Neural cell (in vitro differentiated cells): ENCODE measurements around the gene NTPCR. TPM values are rescaled to one million over a fixed set of nuclear protein-coding genes. Genes with fewer than 3 reads are reported as not detected.

Source experiments
- H2AFZ ChIP-seq: fragments of 200-600, 300-800 bp; sonication (generic), shearing (Covaris generic); 2 replicates; pipeline ENCODE4 v1.6.0; 2014; ENCODE audit warnings: low read depth, mild to moderate bottlenecking, antibody characterized with exemption, low read length, moderate library complexity
- H3F3A ChIP-seq: fragments of 200-600 bp; shearing (Covaris generic); 2 replicates; pipeline ENCODE4 v1.6.1; 2016; ENCODE audit warnings: mild to moderate bottlenecking, moderate library complexity, mixed read lengths, antibody characterized with exemption, low read length; ENCODE audit not compliant: insufficient read depth, poor library complexity, severe bottlenecking
- H3K27ac ChIP-seq: fragments of 200-600, 300-800 bp; sonication (generic), shearing (Covaris generic); 2 replicates; pipeline ENCODE4 v1.5.1; 2014; ENCODE audit warnings: mild to moderate bottlenecking, low read length, moderate library complexity
- H3K27me3 ChIP-seq: fragments of 300-800, 200-600 bp; sonication (generic), shearing (Covaris generic); 2 replicates; pipeline ENCODE4 v1.6.0; 2014; ENCODE audit warnings: mild to moderate bottlenecking, low read depth, low read length, moderate library complexity; ENCODE audit not compliant: insufficient read depth
- H3K36me3 ChIP-seq: fragments of 300-800, 200-600 bp; sonication (generic), shearing (Covaris generic); 2 replicates; pipeline ENCODE4 v1.5.1; 2014; ENCODE audit warnings: mild to moderate bottlenecking, antibody characterized with exemption, low read length, moderate library complexity; ENCODE audit not compliant: insufficient read depth
- H3K4me2 ChIP-seq: fragments of 300-800, 200-600 bp; sonication (generic), shearing (Covaris generic); 2 replicates; pipeline ENCODE4 v1.6.0; 2014; ENCODE audit warnings: mild to moderate bottlenecking, low read length
- H3K4me3 ChIP-seq: fragments of 300-800, 200-600 bp; sonication (generic), shearing (Covaris generic); 2 replicates; pipeline ENCODE4 v1.5.1; 2014; ENCODE audit warnings: mild to moderate bottlenecking, low read length, moderate library complexity
- H3K79me2 ChIP-seq: fragments of 200-600 bp; shearing (Covaris generic); replicated peaks from 2 replicates; pipeline ENCODE4 v1.6.0; 2014; ENCODE audit warnings: mild to moderate bottlenecking, low read length, moderate library complexity; ENCODE audit not compliant: insufficient read depth
- H3K9ac ChIP-seq: fragments of 300-800, 200-600 bp; sonication (generic), shearing (Covaris generic); 2 replicates; pipeline ENCODE4 v1.6.1; 2016; ENCODE audit warnings: mild to moderate bottlenecking, low read length, mixed read lengths
- H3K9me2 ChIP-seq: fragments of 200-600 bp; shearing (Covaris generic); 2 replicates; pipeline ENCODE4 v1.6.1; 2016; ENCODE audit warnings: mild to moderate bottlenecking, low read length, mixed read lengths; ENCODE audit not compliant: insufficient read depth
- H3K9me3 ChIP-seq: fragments of 200-600, 300-800 bp; sonication (generic), shearing (Covaris generic); 2 replicates; pipeline ENCODE4 v1.6.1; 2016; ENCODE audit warnings: mild to moderate bottlenecking, mixed run types, low read length, moderate library complexity, mixed read lengths
- H4K20me1 ChIP-seq: fragments of 200-600 bp; shearing (Covaris generic); 2 replicates; pipeline ENCODE4 v1.6.1; 2016; ENCODE audit warnings: mild to moderate bottlenecking, mixed run types; ENCODE audit not compliant: insufficient read depth
- EP300 ChIP-seq: fragments of 450-650 bp; conservative IDR thresholded peaks from 2 replicates; pipeline ENCODE4 v1.6.1; 2014; ENCODE audit warnings: antibody characterized with exemption, mild to moderate bottlenecking, moderate library complexity; ENCODE audit not compliant: poor library complexity, severe bottlenecking
- EZH2 ChIP-seq: fragments of 200-600, 300-800 bp; shearing (Covaris generic), sonication (generic); IDR thresholded peaks from 2 replicates; pipeline ENCODE4 v1.6.1; 2014; ENCODE audit warnings: antibody characterized with exemption, low read length, borderline replicate concordance, mild to moderate bottlenecking; ENCODE audit not compliant: insufficient read depth, poor library complexity, severe bottlenecking
- MXI1 ChIP-seq: fragments of 450-650 bp; conservative IDR thresholded peaks from 2 replicates; pipeline ENCODE4 v1.6.1; 2014; ENCODE audit warnings: antibody characterized with exemption, mild to moderate bottlenecking; ENCODE audit not compliant: poor library complexity, severe bottlenecking
- POLR2AphosphoS5 ChIP-seq: IDR thresholded peaks from 2 replicates; pipeline ENCODE4 v1.6.1; 2012
- RAD21 ChIP-seq: fragments of 450-650 bp; conservative IDR thresholded peaks from 2 replicates; pipeline ENCODE4 v1.6.1; 2014; ENCODE audit warnings: antibody characterized with exemption, mild to moderate bottlenecking, moderate library complexity
- SMC3 ChIP-seq: fragments of 450-650 bp; conservative IDR thresholded peaks from 2 replicates; pipeline ENCODE4 v1.6.1; 2014; ENCODE audit warnings: antibody characterized with exemption, mild to moderate bottlenecking, moderate library complexity; ENCODE audit not compliant: poor library complexity
- TAF1 ChIP-seq: IDR thresholded peaks from 2 replicates; pipeline ENCODE4 v1.6.1; 2012; ENCODE audit warnings: low read depth
- polyA plus RNA-seq: library from polyadenylated mRNA; depleted of rRNA; stranded (reverse); fragments of >200 nt; gene quantifications from 2 replicates; pipeline ENCODE4 v1.2.3, GENCODE V29; 2014
- TF ChIP-seq, protein P1 (sequence below): IDR thresholded peaks from 2 replicates; pipeline ENCODE4 v1.6.1; 2012; ENCODE audit warnings: borderline replicate concordance
- TF ChIP-seq, protein P2 (sequence below): fragments of 450-650 bp; IDR thresholded peaks from 2 replicates; pipeline ENCODE4 v1.5.1; 2014; ENCODE audit warnings: antibody characterized with exemption, mild to moderate bottlenecking, moderate library complexity; ENCODE audit not compliant: poor library complexity, severe bottlenecking

Gene NTPCR
- polyA plus RNA-seq, 1 donor from 2014 or later = 36.7 TPM

DNA sequence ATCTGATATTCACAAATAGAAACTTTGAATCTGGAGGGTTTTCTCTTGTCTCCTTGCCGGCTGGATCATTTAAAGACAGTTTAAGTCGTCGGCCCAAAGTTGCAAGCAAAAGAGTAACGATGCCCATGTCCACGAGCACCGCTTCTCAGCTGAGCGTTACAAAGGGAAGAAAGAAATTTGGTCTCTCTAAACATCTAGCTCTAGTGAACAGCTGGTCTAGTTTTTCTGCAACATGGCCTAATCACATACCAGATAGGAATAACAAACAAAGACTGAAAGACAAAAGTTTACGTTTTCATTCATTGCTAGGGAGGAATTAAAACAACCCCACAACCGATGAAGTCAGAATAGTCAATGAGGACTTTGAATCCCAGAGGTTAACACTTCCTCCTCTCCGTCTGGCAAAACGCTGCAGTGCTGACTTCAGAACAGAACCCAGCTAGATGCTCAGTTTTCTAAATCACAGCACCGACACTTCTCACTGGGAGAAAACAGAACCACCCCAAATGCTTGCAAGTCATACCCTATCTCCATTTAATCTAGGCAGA is 69.4 kb downstream of the NTPCR start:
- Histone ChIP-seq H3K9me3 (no peaks in the 10 kb centered on the region), H3K27ac (no peak overlapping the region), H3K9me2 (no peaks in the 10 kb centered on the region), H3F3A (no peaks in the 10 kb centered on the region), H3K27me3 (no peaks in the 10 kb centered on the region), H4K20me1 (no peaks in the 10 kb centered on the region), H2AFZ (no peak overlapping the region), H3K4me3 (no peak overlapping the region), H3K79me2 (no peaks in the 10 kb centered on the region), H3K36me3 (no peaks in the 10 kb centered on the region), H3K4me2 (no peak overlapping the region), H3K9ac (no peak overlapping the region)
- TF ChIP-seq POLR2AphosphoS5 = no peak
- TF ChIP-seq EP300 = no peak
- no peak for TF ChIP-seq MXI1
- TF ChIP-seq TAF1 = no peak
- no peak for TF ChIP-seq SMC3
- TF ChIP-seq, protein P1, sequence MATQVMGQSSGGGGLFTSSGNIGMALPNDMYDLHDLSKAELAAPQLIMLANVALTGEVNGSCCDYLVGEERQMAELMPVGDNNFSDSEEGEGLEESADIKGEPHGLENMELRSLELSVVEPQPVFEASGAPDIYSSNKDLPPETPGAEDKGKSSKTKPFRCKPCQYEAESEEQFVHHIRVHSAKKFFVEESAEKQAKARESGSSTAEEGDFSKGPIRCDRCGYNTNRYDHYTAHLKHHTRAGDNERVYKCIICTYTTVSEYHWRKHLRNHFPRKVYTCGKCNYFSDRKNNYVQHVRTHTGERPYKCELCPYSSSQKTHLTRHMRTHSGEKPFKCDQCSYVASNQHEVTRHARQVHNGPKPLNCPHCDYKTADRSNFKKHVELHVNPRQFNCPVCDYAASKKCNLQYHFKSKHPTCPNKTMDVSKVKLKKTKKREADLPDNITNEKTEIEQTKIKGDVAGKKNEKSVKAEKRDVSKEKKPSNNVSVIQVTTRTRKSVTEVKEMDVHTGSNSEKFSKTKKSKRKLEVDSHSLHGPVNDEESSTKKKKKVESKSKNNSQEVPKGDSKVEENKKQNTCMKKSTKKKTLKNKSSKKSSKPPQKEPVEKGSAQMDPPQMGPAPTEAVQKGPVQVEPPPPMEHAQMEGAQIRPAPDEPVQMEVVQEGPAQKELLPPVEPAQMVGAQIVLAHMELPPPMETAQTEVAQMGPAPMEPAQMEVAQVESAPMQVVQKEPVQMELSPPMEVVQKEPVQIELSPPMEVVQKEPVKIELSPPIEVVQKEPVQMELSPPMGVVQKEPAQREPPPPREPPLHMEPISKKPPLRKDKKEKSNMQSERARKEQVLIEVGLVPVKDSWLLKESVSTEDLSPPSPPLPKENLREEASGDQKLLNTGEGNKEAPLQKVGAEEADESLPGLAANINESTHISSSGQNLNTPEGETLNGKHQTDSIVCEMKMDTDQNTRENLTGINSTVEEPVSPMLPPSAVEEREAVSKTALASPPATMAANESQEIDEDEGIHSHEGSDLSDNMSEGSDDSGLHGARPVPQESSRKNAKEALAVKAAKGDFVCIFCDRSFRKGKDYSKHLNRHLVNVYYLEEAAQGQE = no peak
- TF ChIP-seq RAD21 = no peak
- TF ChIP-seq, protein P2, sequence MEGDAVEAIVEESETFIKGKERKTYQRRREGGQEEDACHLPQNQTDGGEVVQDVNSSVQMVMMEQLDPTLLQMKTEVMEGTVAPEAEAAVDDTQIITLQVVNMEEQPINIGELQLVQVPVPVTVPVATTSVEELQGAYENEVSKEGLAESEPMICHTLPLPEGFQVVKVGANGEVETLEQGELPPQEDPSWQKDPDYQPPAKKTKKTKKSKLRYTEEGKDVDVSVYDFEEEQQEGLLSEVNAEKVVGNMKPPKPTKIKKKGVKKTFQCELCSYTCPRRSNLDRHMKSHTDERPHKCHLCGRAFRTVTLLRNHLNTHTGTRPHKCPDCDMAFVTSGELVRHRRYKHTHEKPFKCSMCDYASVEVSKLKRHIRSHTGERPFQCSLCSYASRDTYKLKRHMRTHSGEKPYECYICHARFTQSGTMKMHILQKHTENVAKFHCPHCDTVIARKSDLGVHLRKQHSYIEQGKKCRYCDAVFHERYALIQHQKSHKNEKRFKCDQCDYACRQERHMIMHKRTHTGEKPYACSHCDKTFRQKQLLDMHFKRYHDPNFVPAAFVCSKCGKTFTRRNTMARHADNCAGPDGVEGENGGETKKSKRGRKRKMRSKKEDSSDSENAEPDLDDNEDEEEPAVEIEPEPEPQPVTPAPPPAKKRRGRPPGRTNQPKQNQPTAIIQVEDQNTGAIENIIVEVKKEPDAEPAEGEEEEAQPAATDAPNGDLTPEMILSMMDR = no peak
- TF ChIP-seq EZH2 = no peak

DNA sequence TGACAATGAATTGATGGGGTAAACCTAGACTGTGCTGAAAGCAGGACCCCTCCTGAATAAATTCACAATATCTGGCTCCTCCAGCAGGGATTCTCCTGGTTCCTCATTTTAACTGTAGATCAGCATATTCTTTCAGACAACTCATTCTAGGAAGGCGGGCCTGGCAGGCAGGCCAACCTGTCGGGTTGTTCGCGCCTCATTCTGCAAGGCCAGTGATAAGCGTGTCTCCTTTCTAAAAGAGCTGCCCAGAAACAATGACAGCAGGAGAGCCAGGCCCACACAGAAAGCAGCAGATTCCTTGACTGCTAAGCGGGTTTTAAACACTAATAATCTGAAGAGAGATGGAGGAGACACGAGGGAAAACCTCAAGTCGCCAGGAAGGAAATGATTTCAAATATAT is 70.0 kb downstream of the NTPCR start:
- H3K27ac ChIP-seq = no peak overlapping the region
- no peak overlapping the region for H3K9ac ChIP-seq
- no peak overlapping the region for H2AFZ ChIP-seq
- TF ChIP-seq MXI1 (no peak), POLR2AphosphoS5 (no peak), TAF1 (no peak), EZH2 (no peak), SMC3 (no peak), EP300 (no peak), RAD21 (no peak)
- TF ChIP-seq, protein P2 = no peak
- TF ChIP-seq, protein P1 = no peak
- H3K9me2 ChIP-seq = no peaks in the 10 kb centered on the region
- H3F3A ChIP-seq = no peaks in the 10 kb centered on the region
- H4K20me1 ChIP-seq = no peaks in the 10 kb centered on the region
- no peaks in the 10 kb centered on the region for H3K79me2 ChIP-seq
- H3K27me3 ChIP-seq = no peaks in the 10 kb centered on the region
- H3K9me3 ChIP-seq = no peaks in the 10 kb centered on the region
- no peaks in the 10 kb centered on the region for H3K36me3 ChIP-seq
- no peak overlapping the region for H3K4me2 ChIP-seq
- no peak overlapping the region for H3K4me3 ChIP-seq
